Colonic mucosa (tissue), 4 donors: ENCODE results near the gene HSDL1. TPM values are rescaled to one million over a fixed set of nuclear protein-coding genes. Genes with fewer than 3 reads are reported as not detected.

Experiments used
- DNase-seq: peaks from one replicate; pipeline ENCODE4 v3.0.0-alpha.2; 2020
- H3K27ac ChIP-seq: fragments of 200-600 bp; one replicate; pipeline ENCODE4 v1.8.0; 2021
- H3K27me3 ChIP-seq: fragments of 200-600 bp; one replicate; pipeline ENCODE4 v1.8.0; 2021
- H3K36me3 ChIP-seq: fragments of 200-600 bp; one replicate; pipeline ENCODE4 v1.8.0; 2021
- H3K4me1 ChIP-seq: fragments of 200-600 bp; one replicate; pipeline ENCODE4 v1.8.0; 2021; ENCODE audit warnings: mild to moderate bottlenecking
- H3K4me3 ChIP-seq: fragments of 200-600 bp; one replicate; pipeline ENCODE4 v1.8.0; 2021
- H3K9ac ChIP-seq, 2 donors: one replicate each; pipeline ENCODE4 v1.7.0; 2013; ENCODE audit warnings: control low read depth in 2 of 2, low read depth in 2 of 2, low read length in 2 of 2
- H3K9me3 ChIP-seq: fragments of 200-600 bp; one replicate; pipeline ENCODE4 v1.8.0; 2021
- intact Hi-C: fragments of 100-400 bp; cut with DNase I; formaldehyde crosslinking; loops from one replicate; pipeline ENCODE4 v1.14.1; 2022
- total RNA-seq, 2 donors: library from RNA; stranded (reverse); fragmentation: NEBNext Ultra II Directional in 1 of 2; extraction: Animal tissue kit (Norgen Biotek cat#: 25700) in 1 of 2; gene quantifications; one replicate each; pipeline ENCODE4 v1.2.1, GENCODE V29; 2021
- TF ChIP-seq, protein P1 (sequence below): fragments of 200-600 bp; IDR thresholded peaks from one replicate; pipeline ENCODE4 v1.8.0; 2022; ENCODE audit warnings: antibody characterized with exemption, mild to moderate bottlenecking
- donor health status: healthy.
- donor health status: DM: no; HTN: no; CAD: no.
- donor health status: DM: no; HTN: no; CAD: no.

HSDL1 gene
- total RNA-seq, 2 donors from 2014 or later, result 10.7 to 12.9 TPM

DNA sequence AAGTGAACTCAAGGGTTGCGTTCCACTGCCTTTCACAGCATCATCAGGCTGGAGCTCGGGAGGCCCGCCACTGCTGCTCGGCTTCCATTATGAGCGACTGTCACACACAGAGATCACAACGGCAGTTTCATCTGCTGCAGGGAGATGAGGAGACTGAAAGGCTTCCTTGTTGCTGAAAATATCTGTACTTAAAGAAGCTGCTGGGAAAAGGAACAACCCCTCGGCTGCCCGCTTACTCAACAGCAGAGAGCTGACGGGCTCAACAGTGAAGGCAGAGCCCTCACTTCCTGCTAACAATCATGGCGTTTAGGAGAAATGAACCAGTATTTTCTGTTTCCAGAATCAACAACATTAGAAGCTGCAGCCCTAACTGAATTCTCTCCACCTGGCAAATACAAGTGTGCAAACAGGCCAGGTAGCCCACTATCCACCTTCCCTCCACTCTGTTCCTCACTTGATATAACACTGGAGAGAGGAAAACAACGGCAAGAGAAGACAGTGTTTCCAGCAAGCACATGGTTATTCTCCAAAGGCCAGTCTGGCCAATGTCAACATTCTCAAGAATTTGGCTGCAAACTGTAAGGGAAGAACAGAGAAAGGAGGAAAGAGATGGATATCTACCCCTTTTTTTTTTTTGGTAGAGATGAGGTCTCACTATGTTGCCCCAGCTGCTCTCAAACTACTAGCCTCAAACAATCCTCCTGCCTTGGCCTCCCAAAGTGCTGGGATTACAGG, 62.0 kb downstream of the HSDL1 start:
- H3K9ac ChIP-seq, result no peak overlapping the region
- TF ChIP-seq, protein P1, sequence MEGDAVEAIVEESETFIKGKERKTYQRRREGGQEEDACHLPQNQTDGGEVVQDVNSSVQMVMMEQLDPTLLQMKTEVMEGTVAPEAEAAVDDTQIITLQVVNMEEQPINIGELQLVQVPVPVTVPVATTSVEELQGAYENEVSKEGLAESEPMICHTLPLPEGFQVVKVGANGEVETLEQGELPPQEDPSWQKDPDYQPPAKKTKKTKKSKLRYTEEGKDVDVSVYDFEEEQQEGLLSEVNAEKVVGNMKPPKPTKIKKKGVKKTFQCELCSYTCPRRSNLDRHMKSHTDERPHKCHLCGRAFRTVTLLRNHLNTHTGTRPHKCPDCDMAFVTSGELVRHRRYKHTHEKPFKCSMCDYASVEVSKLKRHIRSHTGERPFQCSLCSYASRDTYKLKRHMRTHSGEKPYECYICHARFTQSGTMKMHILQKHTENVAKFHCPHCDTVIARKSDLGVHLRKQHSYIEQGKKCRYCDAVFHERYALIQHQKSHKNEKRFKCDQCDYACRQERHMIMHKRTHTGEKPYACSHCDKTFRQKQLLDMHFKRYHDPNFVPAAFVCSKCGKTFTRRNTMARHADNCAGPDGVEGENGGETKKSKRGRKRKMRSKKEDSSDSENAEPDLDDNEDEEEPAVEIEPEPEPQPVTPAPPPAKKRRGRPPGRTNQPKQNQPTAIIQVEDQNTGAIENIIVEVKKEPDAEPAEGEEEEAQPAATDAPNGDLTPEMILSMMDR, result no peak
- no peaks in the 10 kb centered on the region for H3K27me3 ChIP-seq
- DNase-seq, result no peak
- intact Hi-C loops, result no loop called here
- no peak overlapping the region for H3K4me3 ChIP-seq
- H3K27ac ChIP-seq, result no peak overlapping the region
- no peaks in the 10 kb centered on the region for H3K4me1 ChIP-seq
- peaks cover 4% of the 10 kb centered on the region for H3K36me3 ChIP-seq
- no peaks in the 10 kb centered on the region for H3K9me3 ChIP-seq

GRCh38 chr16:84082110-84082509, 62.9 kb downstream of the HSDL1 start:
- Histone ChIP-seq H3K36me3 (peaks cover 2% of the 10 kb centered on the region), H3K9me3 (no peaks in the 10 kb centered on the region), H3K9ac (no peak overlapping the region), H3K4me3 (no peak overlapping the region), H3K4me1 (no peaks in the 10 kb centered on the region), H3K27ac (no peak overlapping the region), H3K27me3 (no peaks in the 10 kb centered on the region)
- DNase-seq, result no peak
- TF ChIP-seq, protein P1, result no peak
- intact Hi-C loops, result no loop called here

GRCh38 chr16:84081446-84081989, 63.5 kb downstream of the HSDL1 start:
- no peak for DNase-seq
- Histone ChIP-seq H3K9me3 (no peaks in the 10 kb centered on the region), H3K4me3 (no peak overlapping the region), H3K27me3 (no peaks in the 10 kb centered on the region), H3K4me1 (no peaks in the 10 kb centered on the region), H3K36me3 (no peaks in the 10 kb centered on the region), H3K9ac (no peak overlapping the region), H3K27ac (no peak overlapping the region)
- TF ChIP-seq, protein P1, result no peak
- intact Hi-C loops, result no loop called here

DNA sequence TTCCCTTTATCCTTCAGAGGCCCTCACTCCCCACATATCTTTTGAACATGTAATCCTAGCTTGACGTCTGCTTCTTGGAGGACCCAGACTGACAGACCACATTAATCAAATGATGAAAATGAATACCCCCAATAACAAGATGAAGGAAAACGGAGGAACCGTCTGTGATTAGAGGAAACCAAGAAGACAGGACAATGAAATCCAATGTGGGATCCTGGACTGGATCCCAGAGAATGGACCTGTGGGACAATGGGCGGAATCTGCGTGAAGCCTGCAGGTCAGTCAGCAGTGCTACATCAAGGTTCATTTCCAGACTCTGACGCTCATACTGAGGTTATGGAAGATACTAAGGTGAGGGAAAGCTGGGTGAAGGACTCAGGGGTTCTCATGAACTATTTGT, 64.2 kb downstream of the HSDL1 start:
- intact Hi-C loops, result no loop called here
- Histone ChIP-seq H3K9me3 (no peaks in the 10 kb centered on the region), H3K27me3 (no peaks in the 10 kb centered on the region), H3K4me1 (no peaks in the 10 kb centered on the region), H3K36me3 (no peaks in the 10 kb centered on the region), H3K4me3 (no peak overlapping the region), H3K27ac (no peak overlapping the region), H3K9ac (no peak overlapping the region)
- no peak for DNase-seq
- TF ChIP-seq, protein P1, result no peak

DNA sequence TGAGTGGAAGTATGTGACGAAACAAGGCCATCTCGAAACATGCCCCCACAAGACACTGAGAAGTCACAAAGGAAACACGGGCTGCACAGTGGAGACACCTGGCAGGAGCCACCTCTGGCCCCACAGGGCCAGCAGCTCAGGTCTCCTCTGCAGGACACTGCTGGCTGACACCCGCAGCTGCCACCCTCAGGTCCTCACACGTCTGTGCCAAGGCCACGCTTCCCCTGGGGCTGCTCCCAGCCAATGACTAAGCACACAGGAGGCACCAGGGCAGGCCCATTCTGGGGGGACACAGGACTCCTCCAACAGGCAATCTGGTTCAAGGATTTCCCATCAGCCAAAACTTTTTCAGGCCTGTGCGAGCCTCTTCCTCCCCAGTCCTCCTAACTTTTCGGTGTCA, 64.6 kb downstream of the HSDL1 start:
- TF ChIP-seq, protein P1, result no peak
- H3K27me3 ChIP-seq, result no peaks in the 10 kb centered on the region
- no peaks in the 10 kb centered on the region for H3K9me3 ChIP-seq
- H3K4me3 ChIP-seq, result no peak overlapping the region
- H3K27ac ChIP-seq, result no peak overlapping the region
- intact Hi-C loops, result no loop called here
- no peak overlapping the region for H3K9ac ChIP-seq
- H3K4me1 ChIP-seq, result no peaks in the 10 kb centered on the region
- no peaks in the 10 kb centered on the region for H3K36me3 ChIP-seq
- DNase-seq, result no peak
